Measurements from ENCODE around the gene KCND3.

Gene KCND3

DNA sequence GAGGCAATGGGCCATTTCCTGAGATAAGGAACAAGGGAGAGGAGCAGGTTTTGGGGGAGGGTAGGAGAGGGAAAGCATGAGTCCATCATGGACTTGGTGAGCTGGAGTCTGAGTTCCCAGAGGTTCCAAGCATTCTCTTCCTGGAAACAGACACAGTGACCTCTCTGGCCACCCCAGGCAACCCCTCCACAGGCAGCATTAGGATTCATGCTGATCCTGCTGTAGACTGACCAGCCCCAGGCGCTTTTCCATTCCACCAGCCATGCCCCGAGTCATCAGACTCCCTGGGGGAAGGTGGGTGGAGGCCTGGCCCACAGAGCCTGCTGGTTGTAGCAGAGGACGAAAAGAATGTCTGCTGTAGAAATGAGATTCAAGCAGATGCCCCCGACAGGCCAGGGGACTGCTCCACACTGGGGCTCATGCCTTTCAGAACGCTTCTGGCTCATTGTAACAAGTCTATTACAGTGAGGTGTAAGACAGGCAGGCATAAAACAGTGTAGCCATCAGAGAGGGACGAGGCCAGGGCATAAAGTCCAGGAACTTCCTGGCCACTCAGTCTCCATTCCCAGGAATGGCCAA lies 52.2 kb downstream of the KCND3 start:
- no peak for ATAC-seq
- TF ChIP-seq TCF4 (CRISPR knock-in tag; IDR thresholded peaks at IDR 0.05; ENCODE audit: borderline replicate concordance): no peak
- TF ChIP-seq RARB (CRISPR knock-in tag; IDR thresholded peaks at IDR 0.05): no peak
- TF ChIP-seq, protein P1, sequence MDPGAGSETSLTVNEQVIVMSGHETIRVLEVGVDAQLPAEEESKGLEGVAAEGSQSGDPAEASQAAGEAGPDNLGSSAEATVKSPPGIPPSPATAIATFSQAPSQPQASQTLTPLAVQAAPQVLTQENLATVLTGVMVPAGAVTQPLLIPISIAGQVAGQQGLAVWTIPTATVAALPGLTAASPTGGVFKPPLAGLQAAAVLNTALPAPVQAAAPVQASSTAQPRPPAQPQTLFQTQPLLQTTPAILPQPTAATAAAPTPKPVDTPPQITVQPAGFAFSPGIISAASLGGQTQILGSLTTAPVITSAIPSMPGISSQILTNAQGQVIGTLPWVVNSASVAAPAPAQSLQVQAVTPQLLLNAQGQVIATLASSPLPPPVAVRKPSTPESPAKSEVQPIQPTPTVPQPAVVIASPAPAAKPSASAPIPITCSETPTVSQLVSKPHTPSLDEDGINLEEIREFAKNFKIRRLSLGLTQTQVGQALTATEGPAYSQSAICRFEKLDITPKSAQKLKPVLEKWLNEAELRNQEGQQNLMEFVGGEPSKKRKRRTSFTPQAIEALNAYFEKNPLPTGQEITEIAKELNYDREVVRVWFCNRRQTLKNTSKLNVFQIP (CRISPR knock-in tag; IDR thresholded peaks at IDR 0.05; ENCODE audit: borderline replicate concordance, low read depth): no peak
- TF ChIP-seq ZNF70 (CRISPR knock-in tag; IDR thresholded peaks at IDR 0.05): no peak
- no peak for TF ChIP-seq SNAI2 (CRISPR knock-in tag; IDR thresholded peaks at IDR 0.05)
- no peak for TF ChIP-seq ESRRG (CRISPR knock-in tag; IDR thresholded peaks at IDR 0.05)
- TF ChIP-seq TOX (CRISPR knock-in tag; IDR thresholded peaks at IDR 0.05; ENCODE audit: borderline replicate concordance): no peak
- TF ChIP-seq, protein P2, sequence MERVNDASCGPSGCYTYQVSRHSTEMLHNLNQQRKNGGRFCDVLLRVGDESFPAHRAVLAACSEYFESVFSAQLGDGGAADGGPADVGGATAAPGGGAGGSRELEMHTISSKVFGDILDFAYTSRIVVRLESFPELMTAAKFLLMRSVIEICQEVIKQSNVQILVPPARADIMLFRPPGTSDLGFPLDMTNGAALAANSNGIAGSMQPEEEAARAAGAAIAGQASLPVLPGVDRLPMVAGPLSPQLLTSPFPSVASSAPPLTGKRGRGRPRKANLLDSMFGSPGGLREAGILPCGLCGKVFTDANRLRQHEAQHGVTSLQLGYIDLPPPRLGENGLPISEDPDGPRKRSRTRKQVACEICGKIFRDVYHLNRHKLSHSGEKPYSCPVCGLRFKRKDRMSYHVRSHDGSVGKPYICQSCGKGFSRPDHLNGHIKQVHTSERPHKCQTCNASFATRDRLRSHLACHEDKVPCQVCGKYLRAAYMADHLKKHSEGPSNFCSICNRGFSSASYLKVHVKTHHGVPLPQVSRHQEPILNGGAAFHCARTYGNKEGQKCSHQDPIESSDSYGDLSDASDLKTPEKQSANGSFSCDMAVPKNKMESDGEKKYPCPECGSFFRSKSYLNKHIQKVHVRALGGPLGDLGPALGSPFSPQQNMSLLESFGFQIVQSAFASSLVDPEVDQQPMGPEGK (CRISPR knock-in tag; IDR thresholded peaks at IDR 0.05; ENCODE audit: borderline replicate concordance): no peak
- no peak for TF ChIP-seq ZNF565 (CRISPR knock-in tag; conservative IDR thresholded peaks at IDR 0.05; ENCODE audit: low read depth)
- no peak for TF ChIP-seq GLIS3 (CRISPR knock-in tag; IDR thresholded peaks at IDR 0.05)
- no peak for TF ChIP-seq ARNTL (CRISPR knock-in tag; IDR thresholded peaks at IDR 0.05; ENCODE audit: borderline replicate concordance, low read depth)
- TF ChIP-seq CSDC2 (CRISPR knock-in tag; IDR thresholded peaks at IDR 0.05): no peak

DNA sequence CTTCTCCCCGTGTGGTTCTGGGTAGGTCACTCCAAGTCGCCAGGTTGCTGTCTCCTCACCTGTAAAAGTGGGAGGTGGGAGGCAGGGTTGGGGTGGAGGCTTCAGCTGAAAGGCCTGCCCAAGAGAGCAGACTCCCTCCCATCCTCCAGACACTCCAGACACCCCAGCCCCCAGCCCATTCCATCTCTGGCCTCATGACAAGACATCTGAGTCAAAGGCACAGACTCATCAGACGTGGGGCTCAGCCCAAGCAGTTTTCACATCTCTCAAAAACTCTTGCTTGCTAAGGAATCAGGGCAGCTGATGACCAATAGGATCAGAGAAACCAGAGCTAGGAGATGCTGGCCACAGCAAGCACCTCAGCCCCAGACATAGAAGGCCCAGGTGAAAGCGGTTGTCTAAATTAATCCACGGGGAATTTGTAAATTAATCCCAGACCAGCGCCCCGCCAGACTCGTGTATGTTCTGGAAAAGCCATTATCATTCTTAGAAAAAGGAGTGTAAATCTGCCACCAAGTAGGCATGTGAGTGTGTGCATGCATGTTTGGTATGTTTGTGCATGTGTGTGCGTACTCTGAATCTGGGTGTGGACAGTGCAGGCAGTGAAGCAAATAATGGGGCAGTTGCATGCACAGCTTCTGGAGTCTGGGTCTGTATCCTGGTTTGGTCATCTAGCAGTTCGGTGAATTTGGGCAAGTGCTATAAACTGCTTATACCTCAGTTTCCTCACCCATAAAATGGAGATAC lies 55.2 kb downstream of the KCND3 start:
- TF ChIP-seq ESRRG (CRISPR knock-in tag; IDR thresholded peaks at IDR 0.05): no peak
- ATAC-seq: no peak

DNA sequence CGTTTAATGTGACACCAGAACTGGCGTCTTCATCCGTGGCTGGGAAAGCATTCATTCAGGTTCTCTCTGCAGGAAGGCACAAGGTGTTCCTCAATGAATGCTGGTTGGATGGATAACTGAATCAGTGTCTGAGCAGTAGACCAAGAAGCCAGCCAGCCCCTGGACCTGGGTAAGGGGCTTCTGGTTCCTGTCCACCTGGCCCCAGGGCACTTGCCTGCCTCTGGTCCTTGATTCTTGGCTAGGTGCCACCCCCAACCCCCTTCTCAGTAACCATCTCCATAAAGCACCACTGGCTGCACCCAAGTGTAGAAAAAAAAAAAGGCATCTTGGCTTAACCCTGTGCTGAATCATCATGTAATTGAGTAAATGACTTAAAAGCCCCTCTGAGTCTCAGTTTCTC lies 59.1 kb downstream of the KCND3 start:
- TF ChIP-seq ZNF565 (CRISPR knock-in tag; conservative IDR thresholded peaks at IDR 0.05; ENCODE audit: low read depth) (no peak), PPARA (CRISPR knock-in tag; IDR thresholded peaks at IDR 0.05; ENCODE audit: borderline replicate concordance) (no peak), TCF4 (CRISPR knock-in tag; IDR thresholded peaks at IDR 0.05; ENCODE audit: borderline replicate concordance) (no peak), SNAI2 (CRISPR knock-in tag; IDR thresholded peaks at IDR 0.05) (no peak), ZFP3 (CRISPR knock-in tag; IDR thresholded peaks at IDR 0.05) (no peak), ZNF70 (CRISPR knock-in tag; IDR thresholded peaks at IDR 0.05) (no peak), BACH2 (CRISPR knock-in tag; IDR thresholded peaks at IDR 0.05; ENCODE audit: borderline replicate concordance) (no peak), OSR1 (CRISPR knock-in tag; IDR thresholded peaks at IDR 0.05) (no peak), CSDC2 (CRISPR knock-in tag; IDR thresholded peaks at IDR 0.05) (no peak), ISL1 (CRISPR knock-in tag; IDR thresholded peaks at IDR 0.05) (no peak), RARB (CRISPR knock-in tag; IDR thresholded peaks at IDR 0.05) (no peak)
- TF ChIP-seq, protein P2 (CRISPR knock-in tag; IDR thresholded peaks at IDR 0.05; ENCODE audit: borderline replicate concordance): no peak
- TF ChIP-seq, protein P3, sequence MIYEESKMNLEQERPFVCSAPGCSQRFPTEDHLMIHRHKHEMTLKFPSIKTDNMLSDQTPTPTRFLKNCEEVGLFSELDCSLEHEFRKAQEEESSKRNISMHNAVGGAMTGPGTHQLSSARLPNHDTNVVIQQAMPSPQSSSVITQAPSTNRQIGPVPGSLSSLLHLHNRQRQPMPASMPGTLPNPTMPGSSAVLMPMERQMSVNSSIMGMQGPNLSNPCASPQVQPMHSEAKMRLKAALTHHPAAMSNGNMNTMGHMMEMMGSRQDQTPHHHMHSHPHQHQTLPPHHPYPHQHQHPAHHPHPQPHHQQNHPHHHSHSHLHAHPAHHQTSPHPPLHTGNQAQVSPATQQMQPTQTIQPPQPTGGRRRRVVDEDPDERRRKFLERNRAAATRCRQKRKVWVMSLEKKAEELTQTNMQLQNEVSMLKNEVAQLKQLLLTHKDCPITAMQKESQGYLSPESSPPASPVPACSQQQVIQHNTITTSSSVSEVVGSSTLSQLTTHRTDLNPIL (CRISPR knock-in tag; IDR thresholded peaks at IDR 0.05; ENCODE audit: low read depth): no peak
- TF ChIP-seq, protein P1 (CRISPR knock-in tag; IDR thresholded peaks at IDR 0.05; ENCODE audit: borderline replicate concordance, low read depth): no peak
- TF ChIP-seq, protein P4, sequence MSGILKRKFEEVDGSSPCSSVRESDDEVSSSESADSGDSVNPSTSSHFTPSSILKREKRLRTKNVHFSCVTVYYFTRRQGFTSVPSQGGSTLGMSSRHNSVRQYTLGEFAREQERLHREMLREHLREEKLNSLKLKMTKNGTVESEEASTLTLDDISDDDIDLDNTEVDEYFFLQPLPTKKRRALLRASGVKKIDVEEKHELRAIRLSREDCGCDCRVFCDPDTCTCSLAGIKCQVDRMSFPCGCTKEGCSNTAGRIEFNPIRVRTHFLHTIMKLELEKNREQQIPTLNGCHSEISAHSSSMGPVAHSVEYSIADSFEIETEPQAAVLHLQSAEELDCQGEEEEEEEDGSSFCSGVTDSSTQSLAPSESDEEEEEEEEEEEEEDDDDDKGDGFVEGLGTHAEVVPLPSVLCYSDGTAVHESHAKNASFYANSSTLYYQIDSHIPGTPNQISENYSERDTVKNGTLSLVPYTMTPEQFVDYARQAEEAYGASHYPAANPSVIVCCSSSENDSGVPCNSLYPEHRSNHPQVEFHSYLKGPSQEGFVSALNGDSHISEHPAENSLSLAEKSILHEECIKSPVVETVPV (CRISPR knock-in tag; IDR thresholded peaks at IDR 0.05): no peak
- no peak for ATAC-seq

Measured in SK-N-SH treated with all-trans-retinoic acid at 6 μM for 48 hours (cell line).